GM19025 (cell line): ENCODE data around the gene MGP.

Experiments
- ATAC-seq: cut with Tn5 transposase; IDR thresholded peaks from one replicate; pipeline ENCODE4 v1.9.1; 2021; ENCODE audit warnings: mild to moderate bottlenecking, low read depth, moderate library complexity; ENCODE audit not compliant: unreplicated experiment

MGP gene

GRCh38 chr12:14871247-14871646 is 14.4 kb downstream of the MGP start:
- no peak for ATAC-seq

- no peak for ATAC-seq
Measured at GRCh38 chr12:14868916-14869506, 16.6 kb downstream of the MGP start.

GRCh38 chr12:14860490-14860889 is 25.2 kb downstream of the MGP start:
- ATAC-seq = no peak

GRCh38 chr12:14858513-14858912 is 27.1 kb downstream of the MGP start:
- no peak for ATAC-seq

- ATAC-seq = no peak
Measured at GRCh38 chr12:14854586-14855183, 31.0 kb downstream of the MGP start.

- no peak for ATAC-seq
Measured at GRCh38 chr12:14853961-14854360, 31.7 kb downstream of the MGP start.

GRCh38 chr12:14852880-14853279 is 32.8 kb downstream of the MGP start:
- no peak for ATAC-seq

GRCh38 chr12:14850929-14851663 is 34.6 kb downstream of the MGP start:
- ATAC-seq = no peak

GRCh38 chr12:14849661-14850060 is 36.0 kb downstream of the MGP start:
- no peak for ATAC-seq

- ATAC-seq = no peak
Measured at GRCh38 chr12:14846876-14847580, 38.6 kb downstream of the MGP start.

- ATAC-seq = no peak
Measured at GRCh38 chr12:14846042-14846587, 39.5 kb downstream of the MGP start.

- ATAC-seq = no peak
Measured at GRCh38 chr12:14845350-14845750, 40.3 kb downstream of the MGP start.

GRCh38 chr12:14844401-14844800 is 41.3 kb downstream of the MGP start:
- no peak for ATAC-seq

- ATAC-seq = no peak
Measured at GRCh38 chr12:14843425-14843887, 42.2 kb downstream of the MGP start, which contains the start of gene ART4. Gene ART4 (minus strand): TSS chr12:14843526. CDS start chr12:14843113, 413 bp downstream.

GRCh38 chr12:14842315-14842714 is 43.3 kb downstream of the MGP start:
- ATAC-seq = no peak

GRCh38 chr12:14841761-14842160 is 43.9 kb downstream of the MGP start:
- ATAC-seq = no peak

- no peak for ATAC-seq
Measured at GRCh38 chr12:14840616-14841015, 45.0 kb downstream of the MGP start.

- ATAC-seq = no peak
Measured at GRCh38 chr12:14839262-14839661, 46.4 kb downstream of the MGP start.

- no peak for ATAC-seq
Measured at GRCh38 chr12:14836336-14837210, 49.1 kb downstream of the MGP start.

GRCh38 chr12:14834509-14834908 is 51.1 kb downstream of the MGP start:
- no peak for ATAC-seq
